Measurements from ENCODE around the gene KDM3B.

- no peak for TF ChIP-seq POLR2AphosphoS5 (IDR thresholded peaks at IDR 0.05)
- no peak for TF ChIP-seq CTCF (IDR thresholded peaks at IDR 0.05)
- TF ChIP-seq EP300 (IDR thresholded peaks at IDR 0.05), result no peak
Observed at GRCh38 chr5:138339464-138339863, 13.0 kb upstream of the KDM3B start.
